GM18951 (cell line): ENCODE data around the gene PRSS16.
"Not testable (repeated sequence)": the region's sequence is repeated elsewhere in the genome, so short reads cannot be mapped to it uniquely, and the experiment has no call there.

Source experiments
- POLR2A ChIP-seq: IDR thresholded peaks from 4 replicates; pipeline ENCODE4 v1.6.1; 2011; ENCODE audit warnings: mild to moderate bottlenecking; ENCODE audit not compliant: insufficient read length, insufficient read depth; ENCODE audit errors: extremely low read depth
- in situ Hi-C: fragments of 300-500 bp; cut with MboI; formaldehyde crosslinking; loops from one replicate; pipeline ENCODE4 v1.12.0; 2022; ENCODE audit warnings: low sequenced_read_pairs, mixed read lengths, inconsistent platforms; ENCODE audit not compliant: unreplicated experiment

PRSS16 gene

DNA sequence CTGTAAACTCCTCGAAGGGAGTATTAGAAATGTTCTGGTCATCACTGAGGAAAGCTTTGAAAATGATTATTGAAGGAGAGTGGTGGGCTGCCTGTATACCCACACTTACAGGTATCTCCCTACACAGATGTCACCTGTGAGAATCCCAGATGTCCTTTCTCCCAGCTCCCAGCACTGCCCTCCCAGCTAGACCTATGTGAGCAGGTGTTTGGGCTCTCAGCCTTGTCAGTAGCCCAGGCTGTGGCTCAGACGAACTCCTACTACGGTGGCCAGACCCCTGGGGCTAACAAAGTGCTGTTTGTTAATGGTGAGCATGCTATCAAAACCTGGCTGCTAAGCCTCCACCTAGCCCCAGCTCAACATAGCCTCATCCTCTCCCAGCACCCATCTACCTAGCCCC, 7.1 kb downstream of the PRSS16 start:
- in situ Hi-C loops = no loop called here
- no peak for TF ChIP-seq POLR2A

DNA sequence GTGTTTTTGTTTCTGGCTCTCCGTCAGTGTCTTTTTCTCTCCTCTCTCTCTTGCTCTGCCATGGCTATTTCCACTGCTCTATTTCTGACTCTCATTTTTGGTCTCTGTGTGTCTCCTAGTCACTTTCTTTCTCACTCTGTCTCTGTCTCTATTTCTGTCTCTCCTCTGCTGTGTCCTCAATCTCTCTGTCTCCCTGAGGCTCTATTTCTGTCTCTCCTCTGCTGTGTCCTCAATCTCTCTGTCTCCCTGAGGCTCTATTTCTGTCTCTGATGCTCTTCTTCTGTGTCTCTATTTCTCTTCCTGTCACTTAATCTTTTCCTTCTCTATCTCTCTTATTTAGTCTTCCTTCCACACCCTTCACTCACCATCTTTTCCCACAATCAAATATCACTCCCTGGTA, 8.4 kb downstream of the PRSS16 start:
- in situ Hi-C loops = no loop called here

GRCh38 chr6:27260369-27260768, 12.9 kb downstream of the PRSS16 start:
- TF ChIP-seq POLR2A = no peak
- in situ Hi-C loops = no loop called here

More for the DNA sequence above, 8.4 kb downstream of the PRSS16 start:
- TF ChIP-seq POLR2A = no peak

- in situ Hi-C loops = no loop called here
- TF ChIP-seq POLR2A = no peak
Measured at GRCh38 chr6:27260836-27261375, 13.4 kb downstream of the PRSS16 start.

DNA sequence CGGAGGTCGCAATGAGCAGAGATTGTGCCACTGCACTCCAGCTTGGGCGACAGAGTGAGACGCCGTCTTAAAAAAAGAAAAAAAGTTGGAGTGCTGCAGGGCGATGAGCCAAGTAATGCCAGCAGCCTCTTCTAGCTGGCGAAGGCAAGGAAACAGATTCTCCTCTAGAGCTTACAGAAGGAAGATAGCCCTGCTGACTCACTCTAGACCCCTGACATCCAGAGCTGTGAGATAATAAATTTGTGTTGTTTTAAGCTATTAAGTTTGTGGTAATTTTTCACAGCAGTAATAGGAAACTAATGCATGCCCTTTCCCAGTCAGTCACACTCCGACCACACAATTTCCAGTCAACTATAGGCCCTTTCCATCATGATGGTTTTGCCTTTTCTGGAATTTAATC, 16.4 kb downstream of the PRSS16 start:
- no peak for TF ChIP-seq POLR2A
- in situ Hi-C loops = no loop called here

DNA sequence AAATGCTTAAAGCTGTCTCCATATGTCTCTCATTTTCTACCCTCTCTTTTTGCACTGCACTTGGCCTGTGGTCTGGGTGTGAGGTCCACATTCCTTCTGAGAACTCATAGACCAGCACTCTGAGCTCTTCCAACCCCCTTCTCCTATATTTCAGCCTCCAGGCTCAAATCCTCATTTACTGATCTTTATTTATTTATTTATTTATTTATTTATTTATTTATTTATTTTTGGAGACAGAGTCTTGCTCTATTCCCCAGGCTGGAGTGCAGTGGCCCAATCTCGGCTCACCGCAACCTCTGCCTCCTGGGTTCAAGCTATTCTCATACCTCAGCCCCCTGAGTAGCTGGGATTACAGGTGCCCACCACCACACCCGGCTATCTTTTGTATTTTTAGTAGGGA, 19.5 kb downstream of the PRSS16 start:
- in situ Hi-C loops = not testable (repeated sequence)

DNA sequence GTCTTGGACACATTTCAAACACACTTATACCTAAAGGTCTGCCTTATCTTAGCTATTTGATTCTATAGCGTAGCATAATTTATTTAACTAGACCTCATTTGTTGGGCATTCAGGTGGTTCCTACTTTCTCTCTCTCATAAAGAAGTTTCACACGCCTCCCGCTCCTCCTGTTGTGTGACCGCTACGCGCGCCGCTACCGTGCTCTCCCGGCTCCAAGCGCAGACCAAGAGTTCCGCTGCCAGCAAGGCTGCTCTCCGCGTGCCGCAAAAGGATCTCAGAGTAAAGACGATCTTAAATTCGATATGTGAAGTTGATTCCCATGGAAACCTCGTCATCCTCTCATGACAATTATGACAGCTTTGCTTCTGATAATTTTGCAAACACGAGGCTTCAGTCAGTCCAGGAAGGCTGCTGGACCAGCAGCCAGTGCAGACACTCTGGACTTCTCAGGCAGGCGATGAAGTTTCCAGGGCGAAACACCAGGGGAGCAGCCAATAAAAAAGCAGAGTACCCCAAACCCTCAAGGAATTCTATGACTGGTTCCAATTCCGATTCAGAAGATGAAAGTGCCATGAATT, 20.4 kb downstream of the PRSS16 start:
- no peak for TF ChIP-seq POLR2A
- in situ Hi-C loops = no loop called here

DNA sequence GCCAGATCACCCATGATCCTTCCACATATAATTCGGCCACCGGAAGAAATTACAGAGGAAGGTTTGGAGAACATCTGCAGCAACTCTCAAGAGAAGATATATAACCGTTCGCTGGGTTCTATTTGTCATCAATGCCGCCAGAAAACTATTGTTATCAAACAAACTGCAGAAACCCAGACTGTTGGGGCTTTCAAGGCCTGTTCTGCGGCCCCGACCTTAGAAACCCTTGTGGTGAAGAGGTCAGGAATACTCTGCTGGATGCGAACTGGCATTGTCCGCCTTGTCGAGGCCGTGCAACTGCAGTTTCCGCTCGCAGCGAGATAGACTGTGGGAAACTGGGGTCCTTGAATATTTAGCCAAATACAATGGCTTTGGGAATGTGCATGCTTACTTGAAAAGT, 21.3 kb downstream of the PRSS16 start:
- no peak for TF ChIP-seq POLR2A
- in situ Hi-C loops = no loop called here

DNA sequence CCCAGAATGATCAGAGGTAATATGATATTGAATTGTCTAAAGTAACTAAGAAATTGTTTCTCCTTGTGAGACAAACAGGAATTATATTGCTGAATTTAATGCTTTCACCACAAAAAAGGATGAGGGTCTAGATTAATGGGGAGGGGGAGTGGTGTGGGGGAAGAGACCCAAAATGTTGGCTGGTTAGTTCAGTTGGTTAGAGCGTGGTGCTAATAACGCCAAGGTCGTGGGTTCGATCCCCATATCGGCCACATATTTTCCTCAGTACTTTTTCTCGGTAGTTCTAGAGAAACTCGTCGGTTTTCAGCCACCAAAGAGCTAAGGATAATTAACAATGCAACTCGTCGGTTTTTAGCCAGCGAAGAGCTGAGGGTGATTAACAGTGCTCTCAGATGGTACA, 26.3 kb downstream of the PRSS16 start:
- TF ChIP-seq POLR2A = no peak
- in situ Hi-C loops = no loop called here

DNA sequence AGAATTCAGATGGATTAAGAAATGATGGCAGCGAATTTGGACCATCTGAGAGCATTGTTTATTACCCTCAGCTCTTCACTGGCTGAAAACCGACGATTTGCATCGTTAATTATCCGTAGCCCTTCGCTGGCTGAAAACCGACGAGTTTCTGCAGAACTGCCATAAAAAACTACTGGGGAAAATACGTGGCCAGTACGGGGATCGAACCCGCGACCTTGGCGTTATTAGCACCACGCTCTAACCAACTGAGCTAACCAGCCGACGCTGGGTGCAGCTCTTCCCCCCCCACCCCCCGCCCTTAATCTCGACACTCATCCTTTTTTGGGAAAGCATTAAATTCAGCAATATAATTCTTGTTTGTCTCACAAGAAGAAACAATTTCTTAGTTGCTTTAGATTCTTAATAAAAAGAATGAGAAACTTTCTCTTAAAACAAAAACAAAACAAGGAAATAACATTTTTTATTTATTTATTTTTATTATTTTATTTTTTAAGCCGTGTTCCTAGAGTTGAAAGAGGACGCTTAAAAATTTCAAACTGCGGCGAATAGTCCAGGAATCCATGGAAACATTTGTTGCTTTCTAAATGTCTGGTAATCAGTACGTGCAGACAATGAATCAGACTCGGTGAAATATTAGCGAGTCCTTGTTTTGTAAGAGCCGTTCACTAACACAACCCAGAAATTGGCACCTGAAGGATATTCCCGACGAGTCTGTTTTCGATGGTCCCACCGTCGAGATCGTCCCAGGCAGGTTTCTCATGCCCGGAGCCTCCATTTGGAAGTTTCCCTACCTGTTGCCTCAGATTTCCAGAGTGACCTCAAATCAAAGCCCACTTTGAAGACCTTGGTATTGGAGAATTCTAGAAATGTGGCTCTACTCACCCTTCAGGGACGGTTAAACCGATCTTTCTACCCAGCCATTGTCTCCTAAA, 27.8 kb downstream of the PRSS16 start:
- in situ Hi-C loops = no loop called here
- no peak for TF ChIP-seq POLR2A

DNA sequence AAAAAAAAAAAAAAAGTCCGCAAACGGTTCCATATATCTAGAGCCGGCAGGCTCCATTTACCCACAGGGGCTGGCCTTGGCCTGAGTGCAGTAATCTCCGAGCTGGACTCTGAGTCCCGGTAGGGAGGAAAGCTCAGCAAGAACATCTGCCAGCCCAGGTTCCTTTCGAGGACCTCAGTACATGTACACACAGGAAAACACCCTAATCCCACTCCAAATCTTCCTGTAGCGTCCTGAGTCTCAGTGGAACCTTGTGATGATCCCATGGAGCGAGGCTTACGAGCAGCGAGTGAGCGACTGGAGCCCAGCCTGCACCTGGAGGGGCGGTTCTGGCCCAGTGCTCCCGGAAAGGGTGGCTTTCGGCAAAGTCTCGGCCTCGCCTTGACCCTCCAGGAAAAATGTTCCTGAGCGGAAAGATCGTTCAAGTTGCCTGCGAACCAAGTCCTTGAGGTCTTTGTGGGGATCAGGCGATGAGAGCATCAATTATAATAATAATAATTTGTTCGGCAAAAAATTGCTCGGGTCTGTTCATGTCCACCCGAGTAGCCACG, 32.1 kb downstream of the PRSS16 start:
- no peak for TF ChIP-seq POLR2A
- in situ Hi-C loops = no loop called here

- in situ Hi-C loops = no loop called here
- no peak for TF ChIP-seq POLR2A
Measured at GRCh38 chr6:27280064-27280539, 32.6 kb downstream of the PRSS16 start.

- in situ Hi-C loops = no loop called here
- no peak for TF ChIP-seq POLR2A
Measured at GRCh38 chr6:27280540-27281000, 33.1 kb downstream of the PRSS16 start.

DNA sequence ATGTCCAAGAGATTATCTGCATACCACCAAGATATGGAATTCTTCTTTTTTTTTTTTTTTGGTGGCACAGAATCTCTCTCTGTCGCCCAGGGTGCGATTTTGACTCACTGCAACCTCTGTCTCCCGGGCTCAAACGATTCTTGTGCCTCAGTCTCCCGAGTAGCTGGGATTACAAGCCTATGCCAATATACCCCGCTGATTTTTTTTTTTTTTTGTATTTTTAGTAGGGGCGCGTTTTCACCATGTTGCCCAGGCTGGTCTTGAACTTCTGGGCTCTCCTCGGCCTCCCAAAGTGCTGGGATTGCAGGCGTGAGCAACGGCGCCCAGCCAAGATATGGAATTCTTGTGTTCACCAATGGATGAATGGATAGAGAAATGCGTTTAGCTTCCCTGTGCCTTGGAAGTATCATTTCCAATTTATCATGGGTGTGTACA, 33.6 kb downstream of the PRSS16 start:
- in situ Hi-C loops = no loop called here
- no peak for TF ChIP-seq POLR2A

GRCh38 chr6:27281569-27281968, 34.1 kb downstream of the PRSS16 start:
- TF ChIP-seq POLR2A = no peak
- in situ Hi-C loops = no loop called here
